Measurements from ENCODE around the gene ANKS4B.
A peak's percentile ranks its signal among the peaks of the same experiment; 100 is the strongest.
"Not testable (repeated sequence)": the region's sequence is repeated elsewhere in the genome, so short reads cannot be mapped to it uniquely, and the experiment has no call there.

ANKS4B gene, protein sequence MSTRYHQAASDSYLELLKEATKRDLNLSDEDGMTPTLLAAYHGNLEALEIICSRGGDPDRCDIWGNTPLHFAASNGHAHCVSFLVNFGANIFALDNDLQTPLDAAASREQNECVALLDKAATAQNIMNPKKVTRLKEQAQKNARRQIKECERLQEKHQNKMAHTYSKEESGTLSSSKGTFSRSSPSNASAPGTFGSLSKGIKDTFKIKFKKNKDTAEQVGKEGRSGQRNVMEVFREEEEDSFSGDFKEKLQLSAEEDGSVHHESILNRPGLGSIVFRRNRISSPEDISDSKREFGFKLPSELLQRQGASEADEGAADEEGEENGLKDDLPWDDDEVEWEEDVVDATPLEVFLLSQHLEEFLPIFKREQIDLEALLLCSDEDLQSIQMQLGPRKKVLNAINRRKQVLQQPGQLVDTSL

GRCh38 chr16:21233521-21234150 is at the start of gene ANKS4B:
Gene ANKS4B, plus strand, starts transcription at chr16:21233699. Its CDS starts 39 bp downstream, at chr16:21233738.
- no peak for DNase-seq (ENCODE audit: low read depth in 2 of 2)

GRCh38 chr16:21183995-21184394 is 49.5 kb upstream of the ANKS4B start:
- DNase-seq (ENCODE audit: low read depth in 2 of 2): no peak

DNA sequence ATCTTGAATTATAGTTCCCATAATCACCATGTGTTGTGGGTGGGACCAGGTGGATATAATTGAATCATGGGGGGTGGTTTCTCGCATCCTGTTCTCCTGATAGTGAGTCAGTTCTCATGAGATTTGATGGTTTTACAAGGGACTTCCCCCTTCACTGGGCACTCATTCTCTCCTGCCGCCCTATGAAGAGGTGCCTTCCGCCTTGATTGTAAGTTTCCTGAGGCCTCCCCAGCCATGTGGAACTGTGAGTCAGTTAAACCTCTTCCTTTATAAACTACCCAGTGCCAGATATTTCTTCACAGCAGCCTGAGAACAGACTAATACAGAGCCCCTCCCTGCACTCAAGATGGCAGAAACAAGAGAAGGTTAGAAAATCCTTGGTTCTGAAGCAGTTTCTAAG is 48.7 kb upstream of the ANKS4B start:
- DNase-seq (ENCODE audit: low read depth in 2 of 2): peak; percentile 14

GRCh38 chr16:21185659-21186325 is 47.7 kb upstream of the ANKS4B start:
- no peak for DNase-seq (ENCODE audit: low read depth in 2 of 2)

- no peak for DNase-seq (ENCODE audit: low read depth in 2 of 2)
Observed at GRCh38 chr16:21186326-21186691, 47.2 kb upstream of the ANKS4B start.

GRCh38 chr16:21189311-21189710 is 44.2 kb upstream of the ANKS4B start:
- DNase-seq (ENCODE audit: low read depth in 2 of 2): no peak

GRCh38 chr16:21190013-21190412 is 43.5 kb upstream of the ANKS4B start:
- DNase-seq (ENCODE audit: low read depth in 2 of 2): no peak

GRCh38 chr16:21190599-21190998 is 42.9 kb upstream of the ANKS4B start:
- DNase-seq (ENCODE audit: low read depth in 2 of 2): no peak

DNA sequence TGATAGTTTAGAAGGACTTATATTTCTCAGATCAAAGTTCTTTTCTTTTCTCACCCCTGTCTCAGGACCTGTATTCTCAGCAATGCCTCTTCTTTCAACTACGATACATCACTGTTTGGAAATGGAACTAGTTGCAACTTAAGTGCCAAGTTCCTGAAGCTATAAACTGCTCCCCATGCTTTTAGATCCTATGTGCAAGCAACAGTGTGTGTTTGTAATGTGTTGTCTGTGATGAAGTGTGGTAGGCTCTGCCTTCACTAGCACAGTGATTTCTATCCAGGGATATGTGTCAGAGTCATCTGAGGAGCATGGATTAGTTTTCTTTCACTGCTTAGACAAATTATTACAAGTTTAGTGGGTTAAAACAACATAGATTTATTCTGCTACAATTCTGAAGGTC is 40.5 kb upstream of the ANKS4B start:
- DNase-seq (ENCODE audit: low read depth in 2 of 2): no peak

GRCh38 chr16:21194771-21195301 is 38.7 kb upstream of the ANKS4B start:
- DNase-seq (ENCODE audit: low read depth in 2 of 2): no peak

- not testable (repeated sequence) for DNase-seq (ENCODE audit: low read depth in 2 of 2)
Observed at GRCh38 chr16:21195330-21195729, 38.2 kb upstream of the ANKS4B start.

DNA sequence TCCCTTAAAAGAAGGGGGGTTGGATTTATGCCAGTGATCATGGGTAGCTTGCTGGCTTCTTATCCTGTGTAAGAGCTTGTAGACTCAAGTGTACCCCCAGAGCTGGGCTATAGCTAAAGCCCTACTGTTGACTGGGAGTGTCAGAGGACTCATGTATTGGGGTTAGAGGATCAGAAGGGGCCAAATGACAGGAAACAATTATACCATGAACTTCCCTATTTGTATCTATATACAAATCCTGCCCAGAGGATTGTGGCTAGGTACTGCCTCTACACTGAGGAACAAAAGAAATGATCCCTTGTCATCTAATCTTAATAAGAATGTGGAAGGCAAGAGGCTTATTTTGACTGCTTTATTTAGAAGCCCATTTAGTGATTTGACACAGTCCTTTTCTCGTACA is 36.4 kb upstream of the ANKS4B start:
- no peak for DNase-seq (ENCODE audit: low read depth in 2 of 2)

- no peak for DNase-seq (ENCODE audit: low read depth in 2 of 2)
Observed at GRCh38 chr16:21197621-21198020, 35.9 kb upstream of the ANKS4B start.

- DNase-seq (ENCODE audit: low read depth in 2 of 2): no peak
Observed at GRCh38 chr16:21199607-21200218, 33.8 kb upstream of the ANKS4B start.

DNA sequence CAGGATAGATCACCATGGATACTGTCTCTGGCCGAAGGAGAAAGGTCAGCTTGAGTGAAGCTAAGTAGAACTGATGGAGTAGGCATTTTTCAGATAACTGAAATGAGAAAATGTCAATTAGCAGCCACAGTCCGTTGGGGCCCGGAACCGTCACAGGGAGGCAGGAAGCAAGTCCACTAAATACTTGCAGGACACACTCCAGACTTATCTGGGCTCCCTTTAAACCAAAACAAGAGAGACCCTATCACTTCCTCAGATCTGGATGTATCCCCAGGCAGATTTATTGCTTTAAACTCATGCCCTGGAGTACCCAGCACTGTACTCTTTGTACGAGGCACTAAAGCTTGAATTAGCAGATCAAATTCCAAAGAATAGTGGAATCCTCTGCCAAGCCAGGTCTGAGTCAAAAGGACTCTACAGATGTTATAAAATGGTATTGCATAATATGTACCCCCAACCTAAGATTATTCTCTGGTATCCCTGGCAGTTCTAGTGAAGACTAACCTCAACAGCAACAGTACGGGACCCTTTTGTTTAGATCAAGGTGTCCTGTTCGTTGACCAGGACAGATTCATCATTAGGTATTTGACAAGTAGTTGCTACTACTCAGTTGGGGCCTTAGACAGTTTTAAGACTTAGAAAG is 30.2 kb upstream of the ANKS4B start:
- DNase-seq (ENCODE audit: low read depth in 2 of 2): no peak

GRCh38 chr16:21205303-21205702 is 28.2 kb upstream of the ANKS4B start:
- DNase-seq (ENCODE audit: low read depth in 2 of 2): no peak

DNA sequence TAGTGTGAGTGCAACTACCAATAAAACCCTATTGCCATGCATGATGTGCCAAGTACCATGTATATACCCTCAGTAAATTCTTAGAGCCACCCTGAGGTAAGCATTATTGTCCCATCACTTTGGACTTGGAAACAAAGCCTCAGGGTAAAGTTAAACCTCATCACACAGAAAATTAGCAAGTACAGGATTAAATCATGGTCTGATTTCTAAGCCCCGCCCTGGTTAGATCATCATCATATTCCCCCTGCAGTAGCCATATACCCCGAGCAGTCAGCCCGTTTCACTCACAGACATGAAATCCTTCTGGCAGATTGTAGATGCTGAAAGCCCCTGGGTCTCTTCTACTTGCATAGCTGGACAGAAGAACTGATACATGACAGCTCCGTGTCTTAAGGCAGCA is 26.9 kb upstream of the ANKS4B start:
- DNase-seq (ENCODE audit: low read depth in 2 of 2): no peak

DNA sequence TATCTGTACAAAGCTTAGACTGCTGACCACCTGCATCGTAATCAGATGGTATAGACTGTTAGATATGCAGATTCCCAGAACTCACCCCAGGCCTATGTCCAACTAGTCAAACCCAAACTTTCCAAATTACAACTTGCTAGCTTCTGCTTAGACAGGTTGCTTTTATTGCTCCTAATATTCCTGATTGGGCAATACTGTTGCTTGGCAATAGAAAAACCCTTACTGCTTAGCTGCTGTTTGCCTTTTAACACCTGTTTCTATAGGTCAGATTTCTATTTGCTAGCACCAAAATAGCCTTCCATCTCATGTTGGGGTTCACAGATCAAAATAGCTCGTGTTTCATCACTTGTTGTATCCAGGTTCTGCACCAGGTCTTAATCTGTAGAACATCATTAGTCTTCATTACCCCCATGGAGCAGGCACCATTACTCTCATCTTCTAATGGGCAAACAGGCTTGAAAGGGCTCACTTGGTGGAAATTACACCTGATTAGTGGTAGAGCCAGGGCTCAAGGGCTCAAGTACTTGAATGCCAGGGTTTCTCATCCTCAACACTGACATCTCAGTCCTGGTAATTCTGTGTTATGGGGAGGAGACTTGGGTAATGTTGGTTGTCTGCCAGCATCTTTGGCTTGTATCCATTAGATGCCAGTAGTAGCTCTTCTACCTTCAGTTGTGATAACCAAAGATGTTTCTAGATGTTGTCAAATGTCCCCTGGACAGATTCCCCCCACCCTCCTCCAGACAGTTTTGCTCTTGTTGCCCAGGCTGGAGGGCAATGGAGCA is 24.9 kb upstream of the ANKS4B start:
- DNase-seq (ENCODE audit: low read depth in 2 of 2): no peak

GRCh38 chr16:21211486-21211885 is 22.0 kb upstream of the ANKS4B start, which contains the start of gene ZP2:
Gene ZP2, minus strand, starts transcription at chr16:21211574. Its CDS starts 27 bp downstream, at chr16:21211547.
- DNase-seq (ENCODE audit: low read depth in 2 of 2): no peak

GRCh38 chr16:21214086-21214485 is 19.4 kb upstream of the ANKS4B start:
- no peak for DNase-seq (ENCODE audit: low read depth in 2 of 2)

GRCh38 chr16:21217121-21217520 is 16.4 kb upstream of the ANKS4B start:
- no peak for DNase-seq (ENCODE audit: low read depth in 2 of 2)

All from stimulated activated CD4-positive, alpha-beta T cell treated with anti-CD3 and anti-CD28 coated beads, Interleukin-15, amount 100 ng/mL, for 48 hours (primary cell).